Left renal cortex interstitium (tissue), 4 donors: ENCODE data around the gene PCDH15. TPM values are rescaled to one million over a fixed set of nuclear protein-coding genes. Genes with fewer than 3 reads are reported as not detected.

Experiments used
- DNase-seq, 4 donors: peaks; one replicate each; pipeline ENCODE4 v3.0.0-alpha.2; 2013; ENCODE audit warnings: low read depth in 4 of 4, low spot score in 2 of 4, missing footprints in 1 of 4
- polyA plus RNA-seq, 4 donors: library from polyadenylated mRNA; unstranded; fragments of 120-200 nt; gene quantifications; one replicate each; pipeline ENCODE4 v1.2.1, GENCODE V29; 2013; ENCODE audit not compliant: insufficient read length in 4 of 4

Gene PCDH15
- polyA plus RNA-seq = 10 to 100 TPM in 1 of 4 donors, 1 to 10 TPM in 3; 5.9 to 13.4 (median 8.0) TPM

DNA sequence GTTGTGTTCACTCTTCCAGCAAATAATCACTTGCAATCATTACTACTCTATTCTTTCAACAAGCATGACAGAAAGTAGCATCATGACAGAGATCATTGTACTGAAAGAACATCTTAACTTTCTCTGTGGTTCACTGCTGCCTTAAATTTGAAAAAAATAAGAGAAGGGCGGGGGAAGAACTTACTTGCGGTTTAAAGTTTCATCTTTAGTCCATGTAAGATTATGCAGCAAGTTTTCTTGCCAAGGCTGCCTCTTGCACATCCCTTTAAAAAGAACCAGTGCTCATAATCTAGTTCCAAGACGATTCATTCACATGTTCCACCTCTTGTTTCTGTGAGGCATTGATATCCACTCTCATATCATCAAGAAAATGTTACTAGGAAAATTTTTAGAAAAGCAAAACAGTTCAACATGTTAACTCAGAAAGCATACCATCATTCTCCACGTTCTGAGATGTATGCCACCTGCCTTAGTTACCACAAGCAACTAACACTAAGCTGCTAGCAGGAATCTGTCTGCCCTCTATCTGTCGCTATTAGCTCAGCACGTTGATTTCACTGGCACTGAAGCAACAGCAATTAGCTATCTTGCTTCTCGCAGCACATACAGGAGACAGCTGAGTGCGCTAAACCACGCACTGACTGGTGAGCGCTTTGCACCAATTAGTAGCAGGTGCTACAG is at the start of gene PCDH15:
Gene PCDH15 (minus strand): TSS at position 491 of the 681 bp plus-strand sequence. CDS start 136,969 bp downstream, outside the sequence.
- DNase-seq = peak in 3 of 4 donors; percentile 48 to 65 (median 64)

DNA sequence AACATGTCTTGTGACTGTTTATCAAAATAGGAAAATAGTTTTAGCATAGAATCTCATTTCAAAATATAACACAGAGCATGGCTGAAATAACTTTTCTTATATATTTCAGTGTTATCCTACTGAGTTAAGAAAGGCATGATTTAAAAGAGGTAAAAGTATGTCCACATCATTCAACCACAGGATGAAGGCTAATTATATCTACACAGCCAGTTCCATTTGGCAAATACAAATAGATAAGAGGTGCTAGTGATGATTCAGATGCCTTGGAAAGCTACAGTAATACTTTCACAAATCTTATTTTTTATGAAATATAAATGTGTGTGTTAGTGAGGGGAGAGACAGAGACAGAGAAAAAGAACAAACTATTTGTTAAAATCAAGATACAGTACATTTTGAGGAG is 42.9 kb upstream of the PCDH15 start:
- no peak for DNase-seq

DNA sequence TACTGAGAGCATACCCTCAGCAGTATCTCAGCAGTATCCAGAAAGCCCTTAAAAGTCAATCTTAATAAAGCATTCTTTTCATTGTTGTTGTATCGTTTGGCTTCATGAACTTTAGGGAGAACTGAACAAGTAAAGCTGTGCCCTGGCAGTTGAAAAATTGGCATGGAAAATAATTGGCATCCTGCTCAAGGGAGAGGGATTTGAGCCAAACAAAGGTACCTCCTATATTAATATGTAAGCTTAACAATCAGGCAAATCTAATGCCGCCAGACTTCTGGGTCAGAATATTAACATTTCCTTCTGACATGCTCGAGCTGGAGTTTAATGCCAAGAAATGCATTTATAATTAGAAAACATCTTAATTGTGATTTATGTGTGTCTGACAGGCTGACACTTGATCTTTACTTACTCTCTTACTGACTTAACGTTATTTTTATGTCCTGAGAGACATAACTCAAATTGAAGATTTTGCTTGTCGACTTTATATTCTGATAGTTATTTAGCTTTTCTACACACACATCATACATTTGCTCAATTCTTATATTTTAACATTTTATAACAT is 42.1 kb upstream of the PCDH15 start:
- peak in 2 of 4 donors; percentile 7 to 18 for DNase-seq

DNA sequence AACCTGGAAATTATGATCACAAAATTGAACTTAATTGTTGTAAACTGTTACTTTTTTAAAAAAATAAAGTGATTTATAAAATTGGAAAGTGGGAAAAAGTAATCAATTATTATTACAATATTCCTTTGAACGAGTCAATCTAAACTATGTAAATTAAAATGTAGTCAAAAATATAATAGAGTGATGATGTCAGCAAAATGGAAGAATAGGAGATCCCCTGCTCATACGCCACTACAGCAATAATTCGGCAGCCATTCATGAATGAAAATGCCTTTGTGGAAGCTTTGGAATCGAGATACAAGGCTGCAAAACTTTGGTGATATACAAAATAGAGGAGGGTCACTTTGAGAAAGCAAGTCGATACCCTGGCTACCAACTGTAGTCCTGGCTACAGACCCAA is 36.4 kb upstream of the PCDH15 start:
- no peak for DNase-seq

DNA sequence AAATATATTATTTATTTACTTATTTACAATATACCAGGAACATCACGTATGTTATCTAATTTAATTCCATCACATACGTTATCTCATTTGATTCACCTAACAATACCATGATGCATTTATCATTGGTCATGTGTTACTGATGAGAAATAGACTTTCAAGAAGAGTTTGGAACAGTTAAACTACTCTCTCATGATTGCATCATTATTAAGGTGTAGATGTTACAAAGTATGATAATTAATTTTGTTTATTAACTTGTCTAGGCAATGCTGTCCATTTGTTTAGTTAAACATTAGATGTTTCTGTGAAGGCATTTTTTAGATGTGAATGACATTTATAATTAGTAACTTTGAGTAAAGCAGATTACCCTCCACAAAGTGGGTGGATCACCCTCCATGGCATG is 32.0 kb upstream of the PCDH15 start:
- DNase-seq = no peak

DNA sequence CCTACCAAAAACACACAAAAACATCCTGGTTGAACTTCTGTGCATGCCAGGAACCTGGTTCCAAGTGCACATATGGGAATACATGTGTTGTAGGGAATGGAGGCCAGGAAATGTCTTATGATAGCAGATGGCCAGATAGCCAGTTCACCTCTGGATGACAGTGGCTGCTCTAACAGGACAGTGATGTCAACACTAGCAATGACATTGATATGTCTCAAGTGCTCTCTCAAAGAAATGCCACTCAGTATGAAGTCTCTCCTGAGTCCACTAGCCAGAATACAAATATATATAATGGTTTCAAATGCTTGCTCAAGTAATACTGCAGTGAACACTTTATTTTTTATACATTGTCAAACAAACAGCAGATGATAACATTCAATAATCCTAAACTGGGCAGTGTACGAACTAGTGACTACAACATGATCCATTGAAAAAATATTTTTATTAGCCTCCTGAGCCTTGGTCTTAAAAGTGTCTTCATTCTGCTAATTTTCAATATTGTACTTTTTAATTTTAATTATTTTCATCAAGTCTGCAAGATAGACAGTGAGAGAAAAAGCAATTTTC is 26.0 kb upstream of the PCDH15 start:
- DNase-seq = no peak

DNA sequence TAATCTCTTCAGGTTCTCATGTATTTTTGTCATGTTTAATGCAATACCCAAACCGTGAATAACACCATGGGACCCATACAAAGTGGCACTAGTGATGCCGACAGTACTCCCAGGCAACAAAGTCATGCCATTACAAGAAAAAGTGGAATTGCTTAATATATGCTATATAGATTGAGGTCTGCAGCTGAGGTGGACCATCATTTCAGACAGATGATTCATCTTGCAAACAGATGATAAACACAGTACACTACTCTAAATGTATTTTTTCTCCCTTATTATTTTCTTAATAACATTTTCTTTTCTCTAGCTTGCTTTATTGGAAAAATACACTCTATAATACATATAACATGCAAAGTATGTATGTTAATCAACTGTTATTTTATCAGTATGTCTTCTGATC is 14.6 kb upstream of the PCDH15 start:
- DNase-seq = no peak

DNA sequence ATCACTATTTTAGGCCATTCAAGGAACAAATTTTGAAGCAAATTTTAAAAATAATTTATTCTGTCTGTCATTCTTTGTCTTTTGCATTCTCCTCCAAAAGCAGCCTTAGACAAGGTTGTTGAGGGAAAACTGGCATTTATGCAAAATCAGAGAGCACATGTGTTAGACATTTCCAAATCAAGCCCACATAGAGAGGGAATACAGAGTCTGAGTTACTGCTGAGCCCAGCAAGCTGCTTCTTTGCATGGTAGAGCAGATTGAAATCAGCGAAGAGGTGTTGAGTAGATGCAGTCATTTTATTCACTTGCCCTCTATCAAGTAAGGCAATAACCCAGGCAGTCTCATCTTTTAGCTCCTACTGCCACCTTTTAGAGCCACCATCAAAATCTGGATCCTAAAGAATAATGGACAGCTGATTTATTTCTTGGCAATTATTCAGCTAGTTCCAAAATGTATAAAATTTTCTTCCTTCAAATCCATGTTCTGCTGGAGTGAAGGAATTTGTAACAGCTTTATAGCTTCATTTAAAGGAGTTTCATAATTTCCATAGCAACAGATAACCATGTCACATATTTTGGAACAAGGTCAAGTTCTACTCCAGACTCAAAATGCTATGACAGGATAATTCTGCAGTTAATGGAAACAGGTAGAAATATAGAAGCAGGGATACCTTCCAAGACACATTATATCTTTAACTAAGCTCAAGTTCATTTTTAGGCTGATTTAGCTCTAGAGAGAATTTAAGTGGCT is 7.3 kb upstream of the PCDH15 start:
- no peak for DNase-seq

DNA sequence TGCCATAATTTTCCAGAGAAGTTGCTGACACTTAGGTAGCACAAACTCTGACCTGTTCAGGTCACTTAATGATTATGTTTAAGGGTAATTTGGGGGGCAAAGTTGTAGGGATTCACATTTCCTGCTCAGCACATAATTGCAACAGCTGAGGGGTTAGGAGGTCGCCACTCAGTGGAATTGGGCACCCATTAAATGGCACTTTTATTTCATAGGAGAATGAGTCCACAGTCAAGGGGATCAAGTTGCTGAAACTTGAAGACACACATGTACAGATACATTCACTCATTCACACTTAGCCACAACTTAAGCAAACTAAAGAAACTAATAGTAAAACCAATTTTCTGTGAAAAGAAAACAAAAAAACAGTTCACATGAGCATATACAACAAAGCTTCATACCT is 1.5 kb downstream of the PCDH15 start:
- DNase-seq = peak in 1 of 4 donors; percentile 31

DNA sequence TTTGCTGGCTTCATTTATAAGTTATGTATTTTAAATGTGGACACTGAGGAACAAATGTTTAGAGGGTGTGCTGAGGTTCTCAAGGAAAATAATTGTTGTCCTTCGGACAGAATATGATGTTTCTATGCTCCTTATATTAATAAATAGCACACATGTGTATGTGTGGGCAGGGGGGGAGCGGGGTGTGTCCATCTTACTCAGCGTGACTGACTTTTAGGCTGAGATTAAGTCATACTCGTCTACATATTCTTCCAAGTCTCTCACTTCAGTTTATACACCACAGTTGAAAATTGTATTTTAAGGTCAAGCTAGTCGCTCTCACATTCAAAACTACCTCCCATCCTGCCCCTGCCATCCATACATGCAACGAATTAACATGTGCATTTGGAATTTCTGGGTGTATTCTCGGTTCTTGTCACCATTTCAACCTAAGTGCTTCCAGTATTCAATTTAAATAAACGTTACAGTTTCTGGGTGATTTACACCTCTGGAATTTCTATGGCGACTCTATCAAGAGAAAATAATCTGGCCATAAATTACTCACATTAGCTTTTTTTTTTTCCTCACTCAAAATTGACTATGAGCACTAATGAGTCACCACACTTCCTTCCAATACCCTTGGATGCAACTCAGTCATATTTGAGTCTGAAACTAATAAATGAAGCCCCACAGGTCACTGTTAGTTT is 3.3 kb downstream of the PCDH15 start:
- DNase-seq = no peak

DNA sequence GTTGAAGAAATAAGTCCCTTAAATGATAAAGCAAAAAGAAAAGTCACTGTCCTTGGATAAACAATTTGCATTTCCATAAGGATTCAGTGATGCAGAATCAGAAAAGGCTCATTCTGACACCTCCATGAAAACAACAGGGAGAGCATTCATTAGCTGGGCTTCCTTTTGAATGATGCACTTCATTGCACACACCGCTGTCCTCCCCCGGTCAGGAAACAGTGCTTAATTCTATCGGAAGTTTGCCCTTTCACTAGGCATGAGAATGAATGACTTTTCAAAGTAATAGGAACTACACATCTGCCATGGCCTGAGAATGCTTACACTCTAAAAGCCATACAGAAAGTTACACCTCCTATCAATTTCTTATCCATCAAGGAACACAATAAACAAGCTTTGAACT is 4.2 kb downstream of the PCDH15 start:
- no peak for DNase-seq

DNA sequence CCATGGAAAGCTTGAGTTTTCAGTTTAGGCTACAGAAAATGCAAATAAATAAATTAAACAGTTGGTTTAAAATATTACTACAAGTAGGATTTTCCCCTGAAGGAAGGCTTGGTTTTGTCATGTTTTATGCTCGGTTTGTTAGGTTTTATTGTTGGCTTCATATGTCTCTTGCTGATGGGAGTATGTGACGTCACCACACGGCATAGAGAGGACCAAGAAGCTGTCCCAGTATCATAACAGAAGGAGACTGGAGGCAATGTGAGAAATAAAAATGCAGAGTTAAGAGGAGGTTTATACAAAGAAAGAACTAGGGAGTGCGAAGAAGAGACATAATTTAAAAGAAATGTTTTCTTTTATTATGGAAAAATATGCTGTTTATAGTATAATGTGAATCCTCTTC is 24.4 kb downstream of the PCDH15 start:
- no peak for DNase-seq

DNA sequence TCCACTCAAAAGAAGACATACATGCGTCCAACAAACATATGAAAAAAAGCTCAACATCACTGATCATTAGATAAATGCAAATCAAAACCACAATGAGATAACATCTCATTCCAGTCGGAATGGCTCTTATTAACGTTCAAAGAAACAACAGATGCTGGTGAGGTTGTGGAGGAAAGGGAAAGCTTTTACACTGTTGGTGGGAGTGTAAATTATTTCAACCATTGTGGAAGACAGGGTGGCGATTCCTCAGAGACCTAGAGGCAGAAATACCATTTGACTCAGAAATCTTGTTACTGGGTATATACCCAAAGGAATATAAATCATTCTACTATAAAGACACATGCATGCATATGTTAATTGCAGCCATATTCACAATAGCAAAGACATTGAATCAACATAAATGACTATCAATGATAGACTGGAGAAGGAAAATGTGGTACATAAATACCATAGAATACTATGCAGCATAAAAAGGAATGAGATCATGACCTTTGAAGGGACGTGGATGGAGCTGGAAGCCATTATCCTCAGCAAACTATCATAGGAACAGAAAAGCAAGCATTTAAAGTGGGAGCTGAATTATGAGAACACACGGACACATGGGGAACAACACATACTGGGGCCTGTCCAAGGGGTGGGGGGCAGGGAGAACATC is 28.4 kb downstream of the PCDH15 start:
- DNase-seq = no peak

DNA sequence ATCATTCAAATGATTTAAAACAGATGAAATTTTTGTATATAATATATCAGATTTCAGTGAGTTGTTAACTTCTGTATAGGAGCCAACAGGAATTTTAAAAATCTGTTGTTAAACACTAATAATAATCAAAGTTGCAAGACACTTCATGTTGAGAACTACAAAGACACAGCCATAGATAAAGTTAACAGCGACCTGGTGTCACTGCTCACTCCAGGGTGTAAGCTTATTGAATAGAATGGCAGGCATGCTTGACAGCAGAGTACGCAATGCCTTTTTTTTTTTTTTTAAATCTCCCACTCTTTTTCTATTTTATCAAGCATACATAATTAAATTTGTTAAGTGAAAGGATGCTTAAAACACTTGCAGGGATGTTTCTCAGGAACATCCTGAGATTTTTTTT is 32.0 kb downstream of the PCDH15 start:
- DNase-seq = no peak

DNA sequence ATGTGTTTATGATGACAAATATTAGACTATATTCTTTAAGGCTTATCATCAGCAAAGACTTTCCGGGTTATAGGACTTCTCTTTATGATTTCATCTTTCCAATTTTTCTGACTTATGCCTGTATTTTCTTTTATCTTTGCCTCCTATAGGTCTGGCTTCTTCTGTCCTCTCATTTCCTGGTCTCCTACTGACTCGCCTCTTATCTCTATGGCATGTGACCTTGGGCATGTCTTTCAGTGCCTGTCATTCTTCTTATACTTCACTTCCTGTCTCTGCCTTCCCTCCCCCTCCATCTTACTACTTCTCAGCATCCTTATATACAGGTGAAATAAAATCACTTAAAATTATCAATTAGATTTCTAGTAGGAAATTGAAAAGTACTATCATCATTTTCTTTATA is 42.2 kb downstream of the PCDH15 start:
- no peak for DNase-seq

DNA sequence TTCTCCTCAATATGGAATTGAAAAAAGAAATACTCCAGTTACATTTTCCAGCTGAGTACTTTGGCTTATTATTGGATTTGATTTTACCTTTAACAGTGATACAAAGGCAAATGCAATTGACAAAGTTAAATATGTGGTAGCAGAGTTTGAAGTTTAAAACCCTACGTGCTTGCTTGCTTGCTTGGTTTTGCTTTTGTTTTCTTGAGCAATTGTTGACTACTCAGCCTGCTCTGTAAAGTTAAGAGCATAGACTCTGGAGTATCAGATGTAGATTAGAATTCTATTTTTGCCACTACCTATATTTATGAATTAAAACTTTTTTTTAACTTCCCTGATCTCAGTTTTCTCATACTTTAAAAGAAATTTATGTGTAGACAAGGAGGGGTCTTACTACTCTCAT is 51.4 kb downstream of the PCDH15 start:
- no peak for DNase-seq

DNA sequence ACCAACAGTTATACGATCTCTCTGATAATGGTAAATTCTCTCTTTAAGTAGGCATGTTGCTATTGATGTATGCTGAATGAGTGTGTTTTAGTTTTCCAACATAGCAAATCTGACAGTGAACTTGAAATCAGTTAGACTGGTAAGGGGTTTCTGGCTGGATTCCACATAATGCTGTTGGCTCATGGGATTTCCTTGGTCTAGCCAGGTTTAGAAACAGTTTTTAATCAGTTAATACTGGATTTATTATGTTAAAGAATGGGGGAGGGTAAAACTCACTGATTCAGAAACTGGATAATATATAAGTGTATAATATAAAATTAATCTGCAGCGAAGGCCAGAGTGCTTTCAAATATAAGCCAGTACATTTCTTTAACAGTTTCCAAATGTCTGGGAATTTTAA is 55.6 kb downstream of the PCDH15 start:
- no peak for DNase-seq

DNA sequence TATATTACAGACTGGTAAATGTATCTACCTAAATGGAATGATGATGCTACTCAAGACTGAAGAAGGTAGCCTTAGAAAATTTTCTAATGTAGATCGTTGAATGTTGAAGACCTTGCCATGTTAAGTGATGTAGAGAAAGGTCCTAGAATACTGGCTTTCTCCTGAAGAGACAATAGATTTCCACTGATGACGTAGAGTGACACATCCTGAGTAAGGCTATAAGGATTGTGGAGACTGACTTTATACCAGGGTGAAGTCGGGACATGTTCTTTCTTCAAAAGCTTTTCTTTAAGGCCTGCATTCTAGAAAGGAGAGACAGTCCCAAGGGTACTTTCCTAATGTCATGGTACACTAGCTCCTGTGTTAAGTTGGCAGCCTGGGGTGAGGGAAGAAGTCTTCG is 58.6 kb downstream of the PCDH15 start:
- DNase-seq = no peak

DNA sequence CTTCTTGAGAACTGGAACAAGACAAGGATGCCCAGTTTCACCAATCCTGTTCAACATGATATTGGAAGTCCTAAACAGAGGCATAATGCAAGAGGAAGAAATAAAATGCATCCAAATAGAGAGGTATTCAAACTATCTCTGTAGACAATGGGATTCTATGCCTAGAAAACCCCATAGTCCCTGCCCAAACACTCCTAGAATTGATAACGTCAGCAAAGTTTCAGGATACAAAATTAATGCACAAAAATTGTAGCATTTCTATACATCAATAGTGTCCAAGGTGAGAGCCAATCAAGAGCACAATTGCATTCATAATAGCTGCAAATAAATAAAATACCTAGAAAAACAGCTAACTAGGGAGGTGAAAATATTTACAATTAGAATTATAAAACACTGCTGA is 72.5 kb downstream of the PCDH15 start:
- no peak for DNase-seq

DNA sequence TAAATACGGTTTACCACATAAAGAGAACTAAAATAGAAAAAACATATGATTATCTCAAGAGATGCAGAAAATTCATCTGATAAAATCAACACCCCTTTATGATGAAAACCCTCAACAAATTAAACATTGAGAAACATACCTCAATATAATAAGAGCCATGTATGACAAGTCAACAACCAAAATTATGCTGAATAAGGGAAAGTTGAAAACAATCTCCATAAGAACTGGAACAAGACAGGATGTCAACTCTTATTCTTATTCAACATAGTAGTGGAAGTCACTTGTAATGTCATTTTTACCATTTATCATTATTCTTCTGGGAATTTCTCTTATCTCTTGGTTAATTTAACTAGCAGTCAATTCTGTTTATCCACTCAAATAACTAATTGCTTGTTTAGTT is 79.0 kb downstream of the PCDH15 start:
- DNase-seq = no peak
